Fibroblast of lung (primary cell): ENCODE results near the gene SLC7A4. TPM values are rescaled to one million over a fixed set of nuclear protein-coding genes. Genes with fewer than 3 reads are reported as not detected.

ENCODE experiments used
- DNase-seq, 2 donors: peaks; one replicate each; pipeline versions ENCODE4 v3.0.0 to v3.0.0-alpha.2; 2010; ENCODE audit warnings: low read depth in 2 of 2
- H2AFZ ChIP-seq: 2 replicates; pipeline ENCODE4 v1.5.1; 2012; ENCODE audit warnings: low read length, control low read depth, inconsistent platforms
- H3K27ac ChIP-seq: 2 replicates; pipeline ENCODE4 v1.5.1; 2011; ENCODE audit warnings: low read length, control low read depth; ENCODE audit not compliant: insufficient read depth
- H3K27me3 ChIP-seq: 2 replicates; pipeline ENCODE4 v1.5.1; 2011; ENCODE audit warnings: mild to moderate bottlenecking, low read length; ENCODE audit not compliant: control insufficient read depth, insufficient read depth
- H3K36me3 ChIP-seq: 2 replicates; pipeline ENCODE4 v1.5.1; 2011; ENCODE audit warnings: low read length; ENCODE audit not compliant: control insufficient read depth, insufficient read depth
- H3K4me1 ChIP-seq: 2 replicates; pipeline ENCODE4 v1.5.1; 2011; ENCODE audit warnings: low read length; ENCODE audit not compliant: control insufficient read depth, insufficient read depth; ENCODE audit errors: extremely low read depth
- H3K4me2 ChIP-seq: 2 replicates; pipeline ENCODE4 v1.5.1; 2011; ENCODE audit warnings: low read length, control low read depth; ENCODE audit not compliant: insufficient read depth; ENCODE audit errors: extremely low read depth
- H3K4me3 ChIP-seq, 4 experiments: fragments of 200-600 bp in 1 of 4; sonication (generic) in 1 of 4; replicated peaks in 1 of 4; 2 replicates each; pipeline ENCODE4 v1.5.1; 2011 to 2016; ENCODE audit warnings: low read length in 4 of 4, low read depth in 3 of 4, mild to moderate bottlenecking in 3 of 4, control low read depth in 2 of 4, inconsistent platforms in 1 of 4, mixed read lengths in 1 of 4; ENCODE audit not compliant: insufficient read depth in 1 of 4; ENCODE audit errors: control extremely low read depth in 1 of 4
- H3K79me2 ChIP-seq: 2 replicates; pipeline ENCODE4 v1.5.1; 2012; ENCODE audit warnings: mild to moderate bottlenecking, low read length, inconsistent platforms; ENCODE audit not compliant: control insufficient read depth, insufficient read depth
- H3K9ac ChIP-seq: 2 replicates; pipeline ENCODE4 v1.5.1; 2011; ENCODE audit warnings: mild to moderate bottlenecking, low read length, control low read depth; ENCODE audit not compliant: insufficient read depth
- H3K9me3 ChIP-seq: 2 replicates; pipeline ENCODE4 v1.5.1; 2012; ENCODE audit warnings: low read depth, low read length; ENCODE audit not compliant: control insufficient read depth, insufficient read depth
- H4K20me1 ChIP-seq: 2 replicates; pipeline ENCODE4 v1.5.1; 2011; ENCODE audit warnings: low read length; ENCODE audit not compliant: control insufficient read depth, insufficient read depth; ENCODE audit errors: extremely low read depth
- EZH2 ChIP-seq: IDR thresholded peaks from 2 replicates; pipeline ENCODE4 v1.5.1; 2012; ENCODE audit warnings: low read length, control low read depth, mild to moderate bottlenecking; ENCODE audit errors: missing control alignments
- polyA plus RNA-seq, 2 donors: library from polyadenylated mRNA; depleted of rRNA in 1 of 2; stranded (reverse) in 1 of 2; unstranded in 1 of 2; fragments of >200 nt; gene quantifications; 2 replicates each; pipeline ENCODE4 v1.2.1, GENCODE V29; 2011 to 2012; ENCODE audit warnings: missing spikeins in 1 of 2
- total RNA-seq: library from RNA; depleted of rRNA; stranded (reverse); fragments of >200 nt; gene quantifications from 2 replicates; pipeline ENCODE4 v1.2.1, GENCODE V29; 2014
- TF ChIP-seq, protein P1 (sequence below), 2 donors: IDR thresholded peaks in 1 of 2; conservative IDR thresholded peaks in 1 of 2; 1 replicate in 1 of 2; 2 replicates in 1 of 2; pipeline ENCODE4 v1.5.1; 2011 to 2012; ENCODE audit warnings: low read length in 2 of 2, control low read depth in 1 of 2, inconsistent platforms in 1 of 2, low read depth in 1 of 2, mild to moderate bottlenecking in 1 of 2

SLC7A4 gene
- total and polyA plus RNA-seq, 2 donors (not counting 1 experiment from before 2014, with no cell fraction given) = 0.83 to 0.92 TPM

DNA sequence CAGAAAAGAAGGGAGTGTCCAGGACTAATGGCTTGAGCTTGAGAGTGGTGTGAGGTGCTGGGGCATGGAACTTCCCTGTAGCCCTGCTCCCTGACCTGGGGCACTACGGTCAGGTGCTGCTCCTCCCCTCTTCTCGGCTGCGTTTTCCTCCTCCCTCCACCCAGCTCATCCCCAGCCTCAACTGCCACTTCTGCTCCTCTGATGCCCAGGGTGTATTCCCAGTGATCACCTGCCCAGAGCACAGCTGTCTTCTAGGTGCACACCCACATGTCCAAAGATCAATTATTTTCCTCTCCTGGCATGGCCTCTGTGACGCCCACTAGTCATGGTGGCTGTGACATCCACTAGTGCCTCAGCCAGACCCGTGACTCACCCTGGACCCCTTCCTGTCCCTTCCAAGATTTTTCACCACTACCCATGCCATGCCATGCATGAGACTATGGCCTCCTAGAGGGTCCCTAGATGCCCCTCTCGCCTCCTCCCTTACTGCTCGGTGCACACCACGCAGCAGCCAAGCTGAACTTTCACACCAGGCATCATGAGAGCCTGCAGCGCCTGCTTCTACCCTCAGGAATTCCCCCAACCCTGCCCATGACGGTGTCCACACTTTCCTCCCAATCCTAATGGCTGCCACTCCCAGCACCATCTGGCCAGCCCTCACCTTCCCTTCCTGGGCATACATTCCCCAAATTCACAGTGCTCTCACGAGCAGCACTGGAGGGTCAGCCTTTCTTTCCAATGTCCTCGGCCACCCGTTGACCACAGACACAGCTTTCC, 15.5 kb downstream of the SLC7A4 start:
- H3K79me2 ChIP-seq = no peaks in the 10 kb centered on the region
- H3K4me3 ChIP-seq = no peak overlapping the region
- H3K27ac ChIP-seq = no peak overlapping the region
- H3K27me3 ChIP-seq = no peaks in the 10 kb centered on the region
- H4K20me1 ChIP-seq = no peaks in the 10 kb centered on the region
- DNase-seq = no peak
- no peak for TF ChIP-seq EZH2
- TF ChIP-seq, protein P1, sequence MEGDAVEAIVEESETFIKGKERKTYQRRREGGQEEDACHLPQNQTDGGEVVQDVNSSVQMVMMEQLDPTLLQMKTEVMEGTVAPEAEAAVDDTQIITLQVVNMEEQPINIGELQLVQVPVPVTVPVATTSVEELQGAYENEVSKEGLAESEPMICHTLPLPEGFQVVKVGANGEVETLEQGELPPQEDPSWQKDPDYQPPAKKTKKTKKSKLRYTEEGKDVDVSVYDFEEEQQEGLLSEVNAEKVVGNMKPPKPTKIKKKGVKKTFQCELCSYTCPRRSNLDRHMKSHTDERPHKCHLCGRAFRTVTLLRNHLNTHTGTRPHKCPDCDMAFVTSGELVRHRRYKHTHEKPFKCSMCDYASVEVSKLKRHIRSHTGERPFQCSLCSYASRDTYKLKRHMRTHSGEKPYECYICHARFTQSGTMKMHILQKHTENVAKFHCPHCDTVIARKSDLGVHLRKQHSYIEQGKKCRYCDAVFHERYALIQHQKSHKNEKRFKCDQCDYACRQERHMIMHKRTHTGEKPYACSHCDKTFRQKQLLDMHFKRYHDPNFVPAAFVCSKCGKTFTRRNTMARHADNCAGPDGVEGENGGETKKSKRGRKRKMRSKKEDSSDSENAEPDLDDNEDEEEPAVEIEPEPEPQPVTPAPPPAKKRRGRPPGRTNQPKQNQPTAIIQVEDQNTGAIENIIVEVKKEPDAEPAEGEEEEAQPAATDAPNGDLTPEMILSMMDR (conservative IDR thresholded peaks at IDR 0.05 in 1 of 2, IDR thresholded peaks at IDR 0.05 in 1 of 2; ENCODE audit: low read depth in 1 of 2, low read length in 2 of 2) = no peak
- H3K4me1 ChIP-seq = peaks cover 14% of the 10 kb centered on the region
- H3K36me3 ChIP-seq = no peaks in the 10 kb centered on the region
- H3K4me2 ChIP-seq = no peak overlapping the region
- H3K9me3 ChIP-seq = no peaks in the 10 kb centered on the region
- no peak overlapping the region for H2AFZ ChIP-seq
- no peak overlapping the region for H3K9ac ChIP-seq

DNA sequence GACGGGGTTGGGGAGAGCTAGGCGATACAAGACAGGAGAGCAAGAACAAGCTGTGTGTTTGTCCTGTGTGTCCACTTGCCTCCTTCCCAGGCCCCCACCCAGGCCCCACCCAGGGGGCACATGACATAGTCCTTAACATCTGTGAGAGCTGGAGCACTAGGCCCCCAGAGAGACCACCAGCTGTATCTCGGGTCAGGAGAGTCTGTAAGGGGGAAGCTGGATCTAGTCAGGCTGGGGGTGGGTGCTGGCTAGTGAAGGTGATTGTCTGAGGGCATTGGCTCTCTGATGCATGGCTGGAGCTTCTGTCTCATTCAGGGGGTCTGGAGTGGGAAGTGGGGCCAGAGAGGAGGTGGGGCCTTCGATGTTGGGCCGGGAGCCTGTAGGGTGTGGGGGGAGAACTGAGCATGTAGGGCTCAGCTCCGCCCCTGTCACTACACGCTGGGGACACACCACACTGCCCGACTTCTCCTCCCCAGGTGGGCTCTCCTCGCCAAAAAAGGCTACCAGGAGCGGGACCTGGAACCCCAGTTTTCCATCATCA, 16.8 kb downstream of the SLC7A4 start:
- H3K9me3 ChIP-seq = no peaks in the 10 kb centered on the region
- TF ChIP-seq EZH2 = no peak
- TF ChIP-seq, protein P1 (conservative IDR thresholded peaks at IDR 0.05 in 1 of 2, IDR thresholded peaks at IDR 0.05 in 1 of 2; ENCODE audit: low read depth in 1 of 2, low read length in 2 of 2) = no peak
- no peaks in the 10 kb centered on the region for H3K36me3 ChIP-seq
- no peaks in the 10 kb centered on the region for H3K79me2 ChIP-seq
- H3K27me3 ChIP-seq = no peaks in the 10 kb centered on the region
- H2AFZ ChIP-seq = no peak overlapping the region
- no peak for DNase-seq
- peak overlapping the region; percentile 63 for H3K9ac ChIP-seq
- H3K4me2 ChIP-seq = peak overlapping the region; percentile 59
- H3K4me1 ChIP-seq = peaks cover 14% of the 10 kb centered on the region
- peak overlapping the region; percentile 93 for H3K27ac ChIP-seq
- no peaks in the 10 kb centered on the region for H4K20me1 ChIP-seq
- H3K4me3 ChIP-seq = peak overlapping the region in 3 of 4 experiments; percentile 14 to 67 (median 37)

DNA sequence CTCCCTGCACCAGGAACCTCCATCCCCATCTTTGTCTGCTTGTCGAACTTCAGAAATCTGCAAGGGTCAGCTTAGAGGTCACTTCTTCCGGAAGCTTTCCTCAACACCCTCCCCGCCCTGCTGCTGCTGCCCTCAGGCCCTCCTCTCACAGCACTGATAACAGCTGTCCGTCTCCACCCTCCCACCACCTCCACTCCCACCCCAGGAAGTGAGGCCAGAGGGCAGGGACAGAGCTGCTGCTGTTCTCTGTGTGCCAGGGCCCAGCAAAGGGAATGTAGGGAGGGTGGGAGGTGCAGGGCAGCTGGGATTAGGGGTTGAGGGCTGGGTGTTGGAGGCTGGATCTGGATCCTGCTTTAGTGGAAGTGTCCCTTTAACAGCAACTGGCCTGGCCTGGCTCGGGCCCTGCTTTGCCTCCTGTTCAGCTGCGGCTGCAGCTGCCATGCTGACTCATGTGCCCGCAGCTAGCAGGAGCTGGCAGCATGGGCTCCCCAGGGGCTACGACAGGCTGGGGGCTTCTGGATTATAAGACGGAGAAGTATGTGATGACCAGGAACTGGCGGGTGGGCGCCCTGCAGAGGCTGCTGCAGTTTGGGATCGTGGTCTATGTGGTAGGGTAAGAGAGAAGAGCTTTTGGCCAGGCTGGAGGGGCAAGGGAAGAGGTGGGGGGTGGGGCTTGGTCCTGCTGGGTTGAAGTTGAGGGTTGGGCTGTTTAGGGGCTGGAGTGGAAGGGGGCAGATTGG, 17.5 kb downstream of the SLC7A4 start, which contains the start of gene P2RX6:
Gene P2RX6, plus strand, starts transcription at position 440 of the 740 bp plus-strand sequence. Its CDS starts 10 bp downstream, at position 450.
- H2AFZ ChIP-seq = peak within 1 kb of the TSS; percentile 73
- peak within 1 kb of the TSS; percentile 33 to 67 (median 54) for H3K4me3 ChIP-seq
- no peaks in the 10 kb centered on the region for H4K20me1 ChIP-seq
- H3K27ac ChIP-seq = peak within 1 kb of the TSS; percentile 93
- DNase-seq = peak; percentile 39 to 57
- H3K27me3 ChIP-seq = no peaks in the 10 kb centered on the region
- peaks cover 14% of the 10 kb centered on the region for H3K4me1 ChIP-seq
- peak within 1 kb of the TSS; percentile 72 for H3K9ac ChIP-seq
- no peaks in the 10 kb centered on the region for H3K36me3 ChIP-seq
- H3K79me2 ChIP-seq = no peaks in the 10 kb centered on the region
- peak within 1 kb of the TSS; percentile 99 for H3K4me2 ChIP-seq
- H3K9me3 ChIP-seq = no peaks in the 10 kb centered on the region
- TF ChIP-seq, protein P1 (conservative IDR thresholded peaks at IDR 0.05 in 1 of 2, IDR thresholded peaks at IDR 0.05 in 1 of 2; ENCODE audit: low read depth in 1 of 2, low read length in 2 of 2) = no peak
- no peak for TF ChIP-seq EZH2
